GM18519 (cell line): ENCODE results near the gene USP34.
"Not testable (repeated sequence)": the region's sequence is repeated elsewhere in the genome, so short reads cannot be mapped to it uniquely, and the experiment has no call there.

Source experiments
- ATAC-seq: cut with Tn5 transposase; IDR thresholded peaks from one replicate; pipeline ENCODE4 v1.9.1; 2021; ENCODE audit warnings: mild to moderate bottlenecking, moderate library complexity; ENCODE audit not compliant: unreplicated experiment, low FRiP score

The USP34 gene

GRCh38 chr2:61470965-61471904 is at the start of gene USP34:
Gene USP34 (minus strand): TSS chr2:61471087. CDS start chr2:61470692, 395 bp downstream.
- ATAC-seq = no peak

- ATAC-seq = no peak
These were observed 49.4 kb upstream of the USP34 start for GRCh38 chr2:61520261-61520660.

GRCh38 chr2:61512768-61513398 is 42.0 kb upstream of the USP34 start:
- no peak for ATAC-seq

- ATAC-seq = no peak
These were observed 40.1 kb upstream of the USP34 start for GRCh38 chr2:61510674-61511671.

GRCh38 chr2:61504949-61505348 is 34.1 kb upstream of the USP34 start:
- no peak for ATAC-seq

GRCh38 chr2:61499060-61499459 is 28.2 kb upstream of the USP34 start:
- ATAC-seq = no peak

- ATAC-seq = no peak
These were observed 22.6 kb upstream of the USP34 start for GRCh38 chr2:61493523-61493942.

GRCh38 chr2:61492476-61492875 is 21.6 kb upstream of the USP34 start:
- no peak for ATAC-seq

- ATAC-seq = no peak
These were observed 14.4 kb upstream of the USP34 start for GRCh38 chr2:61485281-61485680.

- ATAC-seq = no peak
These were observed 7.2 kb upstream of the USP34 start for GRCh38 chr2:61478086-61478485.

GRCh38 chr2:61476929-61477589 is 6.2 kb upstream of the USP34 start:
- ATAC-seq = not testable (repeated sequence)

GRCh38 chr2:61471905-61472805 is 1.3 kb upstream of the USP34 start:
- no peak for ATAC-seq

GRCh38 chr2:61470122-61470951 is 550 bp downstream of the USP34 start:
- ATAC-seq = no peak

GRCh38 chr2:61469424-61470121 is 1.3 kb downstream of the USP34 start:
- no peak for ATAC-seq

GRCh38 chr2:61468231-61468630 is 2.7 kb downstream of the USP34 start:
- not testable (repeated sequence) for ATAC-seq

- ATAC-seq = no peak
These were observed 5.8 kb downstream of the USP34 start for GRCh38 chr2:61465045-61465444.

- no peak for ATAC-seq
These were observed 7.0 kb downstream of the USP34 start for GRCh38 chr2:61463769-61464475.
